ENCODE measurements around the gene CFAP43.
A peak's percentile ranks its signal among the peaks of the same experiment; 100 is the strongest.

The CFAP43 gene

DNA sequence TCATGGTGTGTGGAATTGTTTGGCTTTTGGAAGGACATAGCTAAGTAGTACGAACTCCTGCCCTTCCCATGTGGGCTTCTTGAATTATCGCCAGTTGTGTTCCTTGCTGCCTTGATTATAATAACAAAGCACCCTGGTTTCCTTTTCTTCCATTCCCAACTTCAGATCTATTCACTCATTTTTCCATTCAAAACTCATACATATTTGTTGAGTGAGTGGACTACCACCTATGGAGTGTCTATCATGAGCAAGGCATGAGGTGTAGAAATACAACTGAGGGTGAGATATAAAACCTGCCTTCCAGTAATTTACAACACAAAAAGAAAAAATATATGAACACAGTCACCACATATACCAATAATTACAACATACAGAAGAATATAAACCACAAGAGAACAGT, 141.6 kb downstream of the CFAP43 start:
- DNase-seq (ENCODE audit: low spot score) = no peak

DNA sequence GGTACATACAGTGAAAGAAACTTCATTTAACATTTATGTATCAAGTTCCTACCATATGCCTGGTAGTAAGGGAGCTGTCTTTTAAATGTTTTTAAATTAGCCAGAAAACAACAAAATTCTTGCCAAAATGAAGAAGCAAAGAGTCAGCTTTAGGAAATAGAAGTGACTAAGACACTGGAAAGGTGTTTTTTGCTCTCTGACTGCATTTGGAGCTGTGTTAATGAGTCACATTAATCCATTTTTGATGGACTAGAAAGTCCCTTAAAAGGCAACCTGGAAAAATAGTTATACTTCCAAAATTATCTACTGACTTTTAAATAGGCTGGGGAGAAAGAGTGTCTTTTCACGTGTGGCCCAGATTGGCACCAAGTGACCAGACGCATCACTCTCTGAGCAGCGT, 142.5 kb downstream of the CFAP43 start:
- DNase-seq (ENCODE audit: low spot score) = no peak

- no peak for DNase-seq (ENCODE audit: low spot score)
These were observed 143.9 kb downstream of the CFAP43 start for GRCh38 chr10:104088239-104088638.

- no peak for DNase-seq (ENCODE audit: low spot score)
These were observed 146.3 kb downstream of the CFAP43 start, which contains the start of gene COL17A1 for GRCh38 chr10:104085801-104086400. TSS of gene COL17A1 (minus strand) at chr10:104085880. CDS start at chr10:104080673, 5,207 bp downstream.

DNA sequence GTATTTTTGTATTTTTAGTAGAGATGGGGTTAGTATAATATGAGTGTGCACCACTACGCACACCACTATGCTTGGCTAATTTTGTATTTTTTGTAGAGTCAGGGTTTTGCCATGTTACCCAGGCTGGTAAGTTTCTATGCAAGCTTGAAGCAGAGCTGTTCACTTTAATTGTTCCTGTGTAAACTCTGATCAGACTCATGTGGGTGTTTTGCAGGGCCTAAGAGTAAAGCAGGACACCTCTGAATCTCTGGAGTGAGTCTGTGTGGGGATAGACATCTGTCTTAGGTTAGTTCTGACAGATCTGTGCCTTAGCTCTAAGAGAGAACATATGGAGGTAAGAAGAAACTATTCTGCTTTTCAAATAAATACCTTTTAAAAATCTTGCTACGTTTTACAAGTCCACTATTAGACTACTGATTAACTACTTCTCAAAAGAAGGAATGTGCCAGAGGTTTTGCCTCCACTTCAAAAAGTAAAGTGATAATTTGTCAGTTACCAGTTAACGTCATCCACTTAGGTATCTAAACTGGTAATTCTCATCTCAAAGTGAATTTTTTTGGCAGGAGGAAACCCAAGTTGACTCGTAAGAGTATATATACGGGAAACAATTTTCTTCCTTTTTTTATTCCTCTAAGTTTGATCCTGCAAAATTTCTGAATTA, 147.6 kb downstream of the CFAP43 start:
- DNase-seq (ENCODE audit: low spot score) = no peak

- DNase-seq (ENCODE audit: low spot score) = no peak
These were observed 150.2 kb downstream of the CFAP43 start for GRCh38 chr10:104081998-104082397.

- DNase-seq (ENCODE audit: low spot score) = peak; percentile 34
These were observed 151.4 kb downstream of the CFAP43 start for GRCh38 chr10:104080762-104081161.
